OCI-LY7 (cell line): Measurements from ENCODE around the gene SNN. TPM values are rescaled to one million over a fixed set of nuclear protein-coding genes. Genes with fewer than 3 reads are reported as not detected.

Source experiments
- BruUV-seq: library from RNA; stranded (reverse); fragments of 400-500 nt; replicated peaks from 2 replicates; lab custom pipeline; 2021; lab: Mats Ljungman, UMichigan
- CTCF ChIA-PET: fragments of 300-600 bp; sonication (Branson Sonifier 250); formaldehyde crosslinking; loops from one replicate; lab custom pipeline; 2022; ENCODE audit warnings: antibody characterized with exemption; ENCODE audit not compliant: unreplicated experiment; lab: Charles Lee
- POLR2A ChIA-PET: fragments of 300-600 bp; sonication (Branson Sonifier 250); formaldehyde crosslinking; loops from one replicate; lab custom pipeline; 2022; ENCODE audit warnings: antibody characterized with exemption; lab: Charles Lee
- DNase-seq: peaks from one replicate; pipeline ENCODE4 v3.0.0-alpha.2; 2015; ENCODE audit warnings: low spot score
- H2AFZ ChIP-seq: fragments of 200-600 bp; sonication (generic), shearing (Covaris generic); 2 replicates; pipeline ENCODE4 v1.6.1; 2014; ENCODE audit warnings: mild to moderate bottlenecking, antibody characterized with exemption, low read length, moderate library complexity
- H3K27ac ChIP-seq: fragments of 200-600 bp; sonication (generic); 2 replicates; pipeline ENCODE4 v1.5.1; 2014; ENCODE audit warnings: mixed run types, low read depth, mild to moderate bottlenecking, moderate library complexity, low read length, inconsistent platforms; ENCODE audit not compliant: poor library complexity, severe bottlenecking
- H3K36me3 ChIP-seq: fragments of 200-600 bp; sonication (generic); 2 replicates; pipeline ENCODE4 v1.6.1; 2014; ENCODE audit warnings: mild to moderate bottlenecking, antibody characterized with exemption, low read length, moderate library complexity, mixed read lengths; ENCODE audit not compliant: insufficient read depth
- H3K4me1 ChIP-seq: fragments of 200-600 bp; sonication (generic); 2 replicates; pipeline ENCODE4 v1.5.1; 2014; ENCODE audit warnings: mild to moderate bottlenecking, low read length; ENCODE audit not compliant: insufficient read depth, poor library complexity, severe bottlenecking
- H3K4me2 ChIP-seq: fragments of 200-600 bp; sonication (generic); 2 replicates; pipeline ENCODE4 v1.6.1; 2014; ENCODE audit warnings: mild to moderate bottlenecking, low read length
- H3K4me3 ChIP-seq: fragments of 200-600 bp; sonication (generic); 2 replicates; pipeline ENCODE4 v1.5.1; 2014; ENCODE audit warnings: mild to moderate bottlenecking, low read depth, low read length; ENCODE audit not compliant: poor library complexity, severe bottlenecking
- H3K79me2 ChIP-seq: fragments of 200-600 bp; sonication (generic); 2 replicates; pipeline ENCODE4 v1.6.1; 2016; ENCODE audit warnings: low read depth, mild to moderate bottlenecking, low read length, moderate library complexity, mixed read lengths; ENCODE audit not compliant: insufficient read depth
- H3K9me2 ChIP-seq: fragments of 200-600 bp; sonication (generic); 2 replicates; pipeline ENCODE4 v1.6.1; 2016; ENCODE audit warnings: mild to moderate bottlenecking, low read length, mixed read lengths; ENCODE audit not compliant: insufficient read depth
- H3K9me3 ChIP-seq: fragments of 200-600 bp; sonication (generic); 2 replicates; pipeline ENCODE4 v1.6.1; 2014; ENCODE audit warnings: mild to moderate bottlenecking, mixed run types, low read length, mixed read lengths
- H4K20me1 ChIP-seq: fragments of 200-600 bp; sonication (generic); 2 replicates; pipeline ENCODE4 v1.6.1; 2014; ENCODE audit warnings: mild to moderate bottlenecking, antibody characterized with exemption, low read length, moderate library complexity, mixed read lengths; ENCODE audit not compliant: insufficient read depth
- CTCF ChIP-seq: fragments of 200-600 bp; sonication (generic); conservative IDR thresholded peaks from 2 replicates; pipeline ENCODE4 v1.5.1; 2014; ENCODE audit warnings: mild to moderate bottlenecking, antibody characterized with exemption, low read length, moderate library complexity, mixed read lengths
- EZH2phosphoT487 ChIP-seq: fragments of 200-600 bp; sonication (generic); IDR thresholded peaks from 2 replicates; pipeline ENCODE4 v1.6.1; 2018; ENCODE audit warnings: low read depth, borderline replicate concordance, mild to moderate bottlenecking, mixed run types, antibody characterized with exemption, low read length, moderate library complexity, mixed read lengths
- intact Hi-C: fragments of 100-400 bp; cut with micrococcal nuclease; formaldehyde crosslinking; loops from one replicate; pipeline ENCODE4 v1.10.0; 2022; ENCODE audit not compliant: unreplicated experiment
- total RNA-seq, 2 experiments: library from RNA; depleted of rRNA in 1 of 2; stranded (reverse); fragments of >200 nt in 1 of 2; shearing (Covaris generic) in 1 of 2; gene quantifications; 2 replicates each; pipeline ENCODE4 v1.2.3, GENCODE V29; 2014 to 2022

Gene SNN
- total RNA-seq, 2 experiments from 2014 or later: 27.8 to 31.8 TPM

GRCh38 chr16:11725457-11725856 is 57.2 kb downstream of the SNN start:
- no peak overlapping the region for H3K4me3 ChIP-seq
- no peaks in the 10 kb centered on the region; the same call in 1 of the 2 replicates for H3K79me2 ChIP-seq
- no peak overlapping the region for H3K4me2 ChIP-seq
- H4K20me1 ChIP-seq: no peaks in the 10 kb centered on the region
- H3K36me3 ChIP-seq: peaks cover 98% of the 10 kb centered on the region
- peaks cover 22% of the 10 kb centered on the region for H3K4me1 ChIP-seq
- H3K9me2 ChIP-seq: no peaks in the 10 kb centered on the region
- intact Hi-C loops: no loop called here
- POLR2A ChIA-PET: no interaction called here
- TF ChIP-seq CTCF (no peak), EZH2phosphoT487 (no peak)
- CTCF ChIA-PET: no interaction called here
- no peak overlapping the region for H2AFZ ChIP-seq
- H3K9me3 ChIP-seq: no peaks in the 10 kb centered on the region
- no TSS peak for BruUV-seq
- no peak for DNase-seq
- H3K27ac ChIP-seq: no peak overlapping the region

GRCh38 chr16:11726008-11726407 is 57.8 kb downstream of the SNN start:
- Histone ChIP-seq H2AFZ (no peak overlapping the region), H3K79me2 (no peaks in the 10 kb centered on the region; the same call in 1 of the 2 replicates), H3K4me3 (no peak overlapping the region), H3K9me3 (no peaks in the 10 kb centered on the region), H3K36me3 (peaks cover 97% of the 10 kb centered on the region), H3K27ac (no peak overlapping the region), H3K4me1 (peaks cover 22% of the 10 kb centered on the region), H4K20me1 (no peaks in the 10 kb centered on the region), H3K4me2 (no peak overlapping the region), H3K9me2 (no peaks in the 10 kb centered on the region)
- DNase-seq: no peak
- TF ChIP-seq EZH2phosphoT487 (no peak), CTCF (no peak)
- no TSS peak for BruUV-seq
- intact Hi-C loops: no loop called here
- ChIA-PET POLR2A (interaction anchor here (1.1 to 1.4 kb wide), 2 partner anchors 14 to 58 kb away, joined by 4 to 7 read pairs; no protein-coding TSS in a partner anchor), CTCF (no interaction called here)

DNA sequence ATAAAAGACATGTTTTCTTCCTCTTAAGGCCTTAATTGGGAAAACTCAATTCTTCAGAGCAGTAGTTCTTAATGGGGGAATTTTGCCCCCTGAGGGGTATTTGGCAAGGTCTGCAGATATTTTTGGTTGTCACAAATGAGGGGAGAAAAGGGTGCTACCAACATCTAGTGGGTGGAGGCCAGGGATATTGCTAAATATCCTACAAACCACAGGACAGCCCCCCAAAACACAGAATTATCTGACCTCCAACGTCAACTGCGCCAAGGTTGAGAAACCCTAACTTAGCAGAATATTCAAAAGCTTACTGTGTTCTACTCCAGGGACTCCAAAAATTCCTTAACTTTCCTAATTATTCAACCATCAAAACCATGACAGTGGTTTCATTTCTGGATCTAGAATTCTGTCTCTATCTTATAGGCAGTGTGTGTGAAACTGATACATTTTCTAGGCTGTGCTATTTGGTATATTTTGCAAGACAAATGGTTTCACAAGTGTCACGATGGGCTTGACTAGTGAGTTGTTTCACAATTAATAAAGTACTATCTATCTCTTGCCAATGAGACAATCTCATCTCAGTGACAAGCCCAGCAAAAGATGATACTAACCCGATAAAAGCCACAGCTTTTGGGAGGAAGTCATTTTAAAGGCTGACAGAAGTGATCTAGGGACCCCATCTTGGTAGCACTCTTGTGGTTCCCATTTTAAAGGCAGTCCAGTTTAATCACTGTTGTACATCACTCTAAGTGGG is 59.7 kb downstream of the SNN start:
- Histone ChIP-seq H2AFZ (no peak overlapping the region), H3K4me2 (no peak overlapping the region), H3K79me2 (no peaks in the 10 kb centered on the region; the same call in 1 of the 2 replicates), H3K36me3 (peaks cover 97% of the 10 kb centered on the region), H3K4me1 (peaks cover 21% of the 10 kb centered on the region), H4K20me1 (no peaks in the 10 kb centered on the region), H3K4me3 (no peak overlapping the region), H3K27ac (no peak overlapping the region), H3K9me3 (no peaks in the 10 kb centered on the region), H3K9me2 (no peaks in the 10 kb centered on the region)
- no peak for DNase-seq
- CTCF ChIA-PET: no interaction called here
- TF ChIP-seq EZH2phosphoT487 (no peak), CTCF (no peak)
- POLR2A ChIA-PET: interaction anchor here (1.4 kb wide), 1 partner anchor 12 kb away, joined by 7 read pairs; no protein-coding TSS in a partner anchor
- no TSS peak for BruUV-seq
- intact Hi-C loops: no loop called here
